Spinal cord (tissue), 10 donors: ENCODE measurements around the gene MADCAM1. TPM values are rescaled to one million over a fixed set of nuclear protein-coding genes. Genes with fewer than 3 reads are reported as not detected.

Experiments
- DNase-seq, 6 donors: peaks; one replicate each; pipeline versions ENCODE4 v3.0.0 to v3.0.0-alpha.2; 2013 to 2015; ENCODE audit warnings: low spot score in 6 of 6, low read depth in 4 of 6
- H3K27ac ChIP-seq: one replicate; pipeline ENCODE4 v1.5.1; 2013; ENCODE audit warnings: low read depth, low read length, control low read depth
- H3K27me3 ChIP-seq: one replicate; pipeline ENCODE4 v1.6.1; 2013; ENCODE audit warnings: low read length; ENCODE audit not compliant: control insufficient read depth, insufficient read depth
- H3K36me3 ChIP-seq: one replicate; pipeline ENCODE4 v1.6.1; 2013; ENCODE audit warnings: low read length; ENCODE audit not compliant: control insufficient read depth, insufficient read depth
- H3K4me1 ChIP-seq: one replicate; pipeline ENCODE4 v1.6.1; 2013; ENCODE audit warnings: low read length; ENCODE audit not compliant: control insufficient read depth, insufficient read depth
- H3K4me3 ChIP-seq: one replicate; pipeline ENCODE4 v1.5.1; 2013; ENCODE audit warnings: low read depth, low read length, control low read depth
- H3K9me3 ChIP-seq: one replicate; pipeline ENCODE4 v1.6.1; 2013; ENCODE audit warnings: low read length; ENCODE audit not compliant: control insufficient read depth, insufficient read depth
- WGBS: methylation state at CpG from one replicate; pipeline ENCODE4 v1.1.5; 2013; ENCODE audit warnings: missing lambda C conversion rate; ENCODE audit not compliant: insufficient coverage; 5-methylcytosine and 5-hydroxymethylcytosine counted together
- polyA plus RNA-seq, 2 donors: library from polyadenylated mRNA; unstranded; fragments of 120-200 nt; gene quantifications; one replicate each; pipeline ENCODE4 v1.2.1, GENCODE V29; 2013; ENCODE audit not compliant: insufficient read length in 2 of 2
- total RNA-seq, 2 donors: library from RNA; depleted of rRNA in 1 of 2; stranded (reverse); fragments of 120-200 nt in 1 of 2; fragments of >200 nt in 1 of 2; gene quantifications; one replicate each; pipeline versions ENCODE4 v1.2.3 to v1.2.4, GENCODE V29; 2013 to 2014
- donor health status: healthy.

Gene MADCAM1
- total and polyA plus RNA-seq, 4 donors, result 0.40 to 7.1 (median 4.0) TPM

DNA sequence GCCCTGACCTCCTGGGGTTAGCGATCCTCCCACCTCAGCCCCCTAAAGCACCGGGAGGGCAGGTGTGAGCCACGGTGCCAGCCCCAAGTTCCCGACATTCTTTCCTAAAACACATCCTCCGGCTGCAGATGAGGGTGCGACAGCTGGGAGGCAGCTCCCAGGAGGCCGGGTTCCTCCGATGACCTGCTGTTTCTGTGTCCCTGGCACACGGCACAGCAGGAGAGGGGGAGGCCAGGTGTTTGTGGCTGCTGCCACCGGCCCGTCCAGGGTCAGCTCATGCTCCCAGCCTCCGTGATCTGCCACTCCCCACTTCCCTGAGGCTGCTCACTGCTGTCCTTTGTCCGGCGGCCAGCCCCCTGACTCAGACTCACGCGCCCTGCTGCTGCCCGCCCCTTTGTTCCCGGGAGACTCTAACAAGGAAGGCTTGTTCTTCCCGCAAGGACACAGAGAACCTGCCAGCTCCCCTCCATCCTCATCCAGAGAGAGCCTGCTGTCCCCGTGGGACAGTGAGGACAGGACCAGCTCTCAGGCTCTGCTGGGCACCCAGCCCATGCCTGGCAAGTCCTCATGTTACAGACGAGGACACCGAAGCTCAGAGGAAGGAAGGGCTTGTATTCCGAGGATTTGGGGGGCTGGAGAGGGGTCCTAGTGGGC lies 10.6 kb upstream of the MADCAM1 start:
- no peak overlapping the region for H3K4me3 ChIP-seq

DNA sequence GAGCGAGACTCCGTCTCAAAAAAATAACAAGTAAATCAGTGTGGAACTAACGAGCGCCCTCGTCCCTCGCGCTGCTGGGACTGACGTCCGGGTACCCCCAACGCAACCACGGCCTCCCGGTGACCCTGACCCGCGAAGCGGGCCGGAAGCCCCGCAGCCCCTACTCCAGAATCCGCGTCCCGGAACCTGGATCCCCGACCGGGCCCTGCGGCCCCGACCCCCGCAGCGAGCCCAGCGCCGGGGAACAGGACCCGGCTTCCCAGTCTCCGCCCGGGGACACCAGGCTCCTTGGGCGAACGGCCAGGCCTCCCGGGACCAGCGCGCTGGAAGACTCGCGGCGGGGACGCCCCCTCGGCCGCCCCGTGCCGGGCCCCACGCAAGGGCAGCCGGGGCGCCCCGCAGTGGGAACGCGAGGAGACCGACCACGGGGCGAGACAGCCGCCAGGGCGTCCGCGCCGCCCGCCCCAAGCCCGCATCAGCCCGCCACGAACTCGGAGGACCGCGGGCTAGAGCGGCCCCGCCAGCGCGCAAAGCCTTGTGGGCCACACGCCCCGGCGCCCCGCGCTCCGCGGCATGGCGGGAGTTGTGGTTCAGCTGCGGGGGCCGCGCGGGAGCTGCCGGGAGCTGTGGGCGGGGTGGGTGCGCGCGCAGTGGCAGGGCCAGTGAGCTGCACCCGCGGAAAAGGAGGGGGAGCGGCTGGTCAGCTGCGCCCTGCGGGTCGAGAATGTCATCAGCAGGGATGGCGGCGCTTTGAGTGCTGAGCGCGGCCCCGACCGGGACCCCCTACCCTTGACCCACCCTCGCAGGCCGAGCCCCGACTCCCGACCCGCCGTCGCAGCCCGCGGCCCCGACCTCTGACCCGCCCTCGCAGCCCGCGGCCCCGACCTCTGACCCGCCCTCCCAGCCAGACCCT lies 7.5 kb upstream of the MADCAM1 start:
- 0% methylated on average over 114 of the region's 114 CpGs for WGBS
- peaks cover 35% of the 10 kb centered on the region for H3K4me1 ChIP-seq
- no peaks in the 10 kb centered on the region for H3K9me3 ChIP-seq
- no peaks in the 10 kb centered on the region for H3K27me3 ChIP-seq
- H3K4me3 ChIP-seq, result peak overlapping the region; percentile 60
- DNase-seq, result peak; percentile 82 to 98 (median 90)
- peaks cover 2% of the 10 kb centered on the region for H3K36me3 ChIP-seq
- H3K27ac ChIP-seq, result peak overlapping the region; percentile 71

More for the DNA sequence above, 10.6 kb upstream of the MADCAM1 start:
- H3K9me3 ChIP-seq, result no peaks in the 10 kb centered on the region
- peaks cover 2% of the 10 kb centered on the region for H3K36me3 ChIP-seq
- peak in 2 of 6 donors; percentile 80 to 85 for DNase-seq
- H3K27me3 ChIP-seq, result no peaks in the 10 kb centered on the region
- peak overlapping the region; percentile 38 for H3K27ac ChIP-seq
- H3K4me1 ChIP-seq, result peaks cover 35% of the 10 kb centered on the region
- WGBS, result 9% methylated on average over 23 of the region's 23 CpGs

DNA sequence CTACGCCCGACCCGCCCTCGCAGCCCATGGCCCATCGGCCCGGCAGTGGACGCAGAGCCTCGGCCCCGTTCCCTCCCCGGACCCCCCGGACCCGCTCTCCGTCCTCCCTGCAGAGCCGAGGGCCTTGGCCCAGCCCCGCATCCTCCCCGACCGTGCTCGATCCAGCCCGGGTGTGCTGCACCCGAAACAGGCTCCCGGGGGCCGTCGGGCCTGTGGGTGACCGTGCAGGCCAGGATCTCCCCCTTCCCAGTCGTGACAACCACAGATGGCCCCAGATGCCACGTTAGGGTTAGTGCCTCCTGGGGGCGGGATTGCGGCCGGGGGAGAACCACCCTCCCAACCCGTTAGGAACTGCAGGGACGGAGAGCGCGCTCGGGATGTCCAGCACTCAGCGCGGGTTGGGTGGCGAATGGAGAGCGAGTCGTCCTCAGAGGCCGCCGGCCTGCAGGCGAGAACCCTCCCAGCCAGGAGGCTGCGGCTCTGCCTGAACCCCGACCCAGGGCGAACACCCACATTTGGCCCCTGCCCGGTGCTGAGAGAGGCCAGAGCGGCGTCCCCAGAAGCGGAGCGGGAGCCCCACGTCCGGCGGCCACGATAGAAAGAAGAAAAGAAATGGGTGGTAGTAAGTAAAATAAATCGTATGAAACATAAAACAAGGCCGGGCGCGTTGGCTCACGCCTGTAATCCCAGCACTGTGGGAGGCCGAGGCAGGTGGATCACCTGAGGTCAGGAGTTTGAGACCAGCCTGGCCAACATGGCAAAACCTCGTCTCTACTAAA lies 6.7 kb upstream of the MADCAM1 start:
- Histone ChIP-seq H3K4me1 (peaks cover 39% of the 10 kb centered on the region), H3K9me3 (no peaks in the 10 kb centered on the region), H3K4me3 (peak overlapping the region; percentile 60), H3K27ac (peak overlapping the region; percentile 71), H3K27me3 (no peaks in the 10 kb centered on the region), H3K36me3 (peaks cover 2% of the 10 kb centered on the region)
- WGBS, result 9% methylated on average over 53 of the region's 61 CpGs
- peak in 2 of 6 donors; percentile 29 to 57 for DNase-seq

DNA sequence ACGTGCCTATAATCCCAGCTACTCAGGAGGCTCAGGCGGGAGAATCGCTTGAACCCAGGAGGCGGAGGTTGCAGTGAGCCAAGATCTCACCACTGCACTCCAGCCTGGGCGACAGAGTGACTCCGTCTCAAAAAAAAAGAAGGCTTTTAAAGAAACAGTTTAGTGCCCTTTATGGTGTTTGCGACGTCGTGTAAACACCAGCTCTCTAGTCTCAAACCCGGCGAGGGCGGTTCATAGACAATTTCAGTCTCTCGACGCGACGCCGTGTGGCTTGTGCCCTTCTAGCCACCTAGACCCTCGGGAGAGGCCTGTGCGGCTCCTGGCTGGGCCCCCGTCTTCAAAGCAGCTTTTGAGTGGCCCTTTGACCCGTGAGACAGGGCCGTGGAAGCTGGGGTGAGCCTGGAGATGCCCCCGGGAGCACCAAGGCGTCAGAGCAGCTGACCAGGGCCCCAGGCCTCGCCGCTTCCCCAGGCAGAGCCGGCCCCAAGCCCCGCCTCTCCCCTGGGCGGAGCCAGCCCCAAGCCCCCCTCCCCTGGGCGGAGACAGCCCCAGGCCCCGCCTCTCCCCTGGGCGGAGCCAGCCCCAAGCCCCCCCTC lies 5.0 kb upstream of the MADCAM1 start:
- Histone ChIP-seq H3K4me3 (no peak overlapping the region), H3K27me3 (peaks cover 4% of the 10 kb centered on the region), H3K9me3 (no peaks in the 10 kb centered on the region), H3K27ac (no peak overlapping the region), H3K36me3 (peaks cover 2% of the 10 kb centered on the region), H3K4me1 (peaks cover 32% of the 10 kb centered on the region)
- WGBS, result 77% methylated on average over 26 of the region's 32 CpGs
- DNase-seq, result no peak

DNA sequence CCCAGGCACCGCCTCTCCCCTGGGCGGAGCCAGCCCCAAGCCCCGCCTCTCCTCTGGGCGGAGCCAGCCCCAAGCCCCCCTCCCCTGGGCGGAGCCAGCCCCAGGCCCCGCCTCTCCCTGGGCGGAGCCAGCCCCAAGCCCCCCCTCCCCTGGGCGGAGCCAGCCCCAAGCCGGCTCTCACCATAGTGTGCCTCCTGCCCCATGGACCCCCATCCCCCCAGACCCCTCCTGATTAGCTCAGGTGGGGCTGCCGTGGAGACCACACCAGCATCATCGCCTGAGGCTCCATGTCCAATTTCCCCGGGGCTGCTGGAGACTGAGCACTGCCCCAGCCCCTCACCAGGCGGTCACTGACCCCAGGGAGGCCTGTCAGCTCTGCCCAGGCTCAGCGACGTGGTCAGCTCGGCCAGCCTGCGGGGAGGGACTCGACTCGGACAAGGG lies 4.2 kb upstream of the MADCAM1 start:
- no peak for DNase-seq
- Histone ChIP-seq H3K36me3 (peaks cover under 1% of the 10 kb centered on the region), H3K4me3 (no peak overlapping the region), H3K27me3 (peaks cover 7% of the 10 kb centered on the region), H3K9me3 (no peaks in the 10 kb centered on the region), H3K27ac (no peak overlapping the region), H3K4me1 (peaks cover 32% of the 10 kb centered on the region)
- WGBS, result 84% methylated on average over 9 of the region's 19 CpGs

DNA sequence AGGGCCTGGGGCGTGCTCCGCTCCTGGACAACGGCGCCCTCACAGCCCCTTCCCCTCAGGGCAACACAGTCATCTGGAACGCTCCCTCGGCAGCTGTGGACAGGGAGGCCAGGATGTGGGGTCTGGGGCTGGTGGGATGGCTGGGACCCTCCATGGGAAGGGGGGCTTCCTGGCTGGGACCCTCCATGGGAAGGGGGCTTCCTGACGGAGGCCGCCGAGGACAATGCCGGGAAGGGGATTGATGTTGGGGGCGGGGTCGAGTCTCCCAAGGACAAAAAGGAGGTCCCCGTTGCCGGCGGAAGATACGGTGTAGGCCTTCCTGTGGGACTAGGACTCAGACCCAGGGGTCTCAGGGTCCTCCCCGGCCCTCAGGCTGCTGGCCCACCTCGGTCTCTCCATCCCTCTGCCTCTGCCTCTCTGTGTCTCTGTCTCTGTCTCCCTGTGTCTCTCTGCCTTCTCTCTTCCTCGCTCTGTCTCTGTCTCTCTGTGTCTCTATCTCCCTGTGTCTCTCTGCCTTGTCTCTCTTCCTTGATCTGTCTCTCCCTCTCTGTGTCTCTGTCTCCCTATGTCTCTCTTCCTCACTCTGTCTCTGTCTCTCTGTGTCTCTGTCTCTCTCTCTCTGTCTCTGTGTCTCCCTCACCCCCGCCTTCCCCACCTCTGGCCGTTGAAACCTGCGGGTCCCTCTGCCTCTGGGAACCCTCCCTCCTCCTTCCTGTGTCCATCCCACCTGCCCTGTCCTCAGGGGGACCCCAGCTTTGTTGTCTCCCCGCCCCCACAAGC lies 2.7 kb upstream of the MADCAM1 start:
- Histone ChIP-seq H3K27ac (no peak overlapping the region), H3K9me3 (no peaks in the 10 kb centered on the region), H3K36me3 (no peaks in the 10 kb centered on the region), H3K4me3 (no peak overlapping the region), H3K27me3 (peaks cover 18% of the 10 kb centered on the region), H3K4me1 (peaks cover 31% of the 10 kb centered on the region)
- DNase-seq, result no peak
- 61% methylated on average over 18 of the region's 23 CpGs for WGBS

DNA sequence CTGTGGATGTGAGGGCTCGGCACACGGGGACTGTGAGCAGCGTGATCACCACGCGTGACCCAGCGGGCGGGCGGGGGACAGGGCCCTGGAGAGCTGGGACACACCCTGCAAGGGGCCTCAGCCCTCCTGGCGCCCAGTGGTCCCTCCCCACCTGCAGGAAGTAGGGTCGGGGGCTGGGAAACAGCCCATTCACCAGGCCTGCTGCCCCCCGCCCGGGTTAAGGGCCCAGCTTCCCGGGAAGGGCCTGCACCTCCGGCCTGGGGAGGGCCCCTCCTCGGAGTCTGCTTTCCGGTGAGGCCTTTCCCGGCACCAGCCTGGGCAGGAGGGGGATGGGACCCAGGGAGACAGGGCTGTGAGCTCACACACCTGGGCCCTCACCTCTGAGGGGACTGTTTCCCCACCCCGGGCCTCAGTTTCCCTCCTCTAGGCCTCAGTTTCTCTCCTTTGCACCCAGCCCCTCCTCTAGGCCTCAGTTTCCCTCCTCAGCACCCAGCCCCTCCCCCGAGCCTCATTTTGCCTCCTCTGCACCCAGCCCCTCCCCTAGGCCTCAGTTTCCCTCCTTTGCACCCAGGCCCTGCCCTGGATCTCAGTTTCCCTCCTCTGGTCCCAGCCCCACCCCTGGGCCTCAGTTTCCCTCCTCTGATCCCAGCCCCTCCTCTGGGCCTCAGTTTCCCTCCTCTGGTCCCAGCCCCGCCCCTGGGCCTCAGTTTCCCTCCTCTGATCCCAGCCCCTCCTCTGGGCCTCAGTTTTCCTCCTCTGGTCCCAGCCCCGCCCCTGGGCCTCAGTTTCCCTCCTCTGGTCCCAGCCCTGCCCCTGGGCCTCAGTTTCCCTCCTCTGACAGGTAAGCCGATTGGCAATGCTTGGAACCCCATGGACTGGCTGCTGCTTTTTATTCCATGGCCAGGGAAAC lies 1.9 kb upstream of the MADCAM1 start:
- 57% methylated on average over 22 of the region's 22 CpGs for WGBS
- H3K27me3 ChIP-seq, result peaks cover 25% of the 10 kb centered on the region
- DNase-seq, result no peak
- H3K36me3 ChIP-seq, result no peaks in the 10 kb centered on the region
- H3K4me1 ChIP-seq, result peaks cover 29% of the 10 kb centered on the region
- no peak overlapping the region for H3K4me3 ChIP-seq
- no peak overlapping the region for H3K27ac ChIP-seq
- no peaks in the 10 kb centered on the region for H3K9me3 ChIP-seq

DNA sequence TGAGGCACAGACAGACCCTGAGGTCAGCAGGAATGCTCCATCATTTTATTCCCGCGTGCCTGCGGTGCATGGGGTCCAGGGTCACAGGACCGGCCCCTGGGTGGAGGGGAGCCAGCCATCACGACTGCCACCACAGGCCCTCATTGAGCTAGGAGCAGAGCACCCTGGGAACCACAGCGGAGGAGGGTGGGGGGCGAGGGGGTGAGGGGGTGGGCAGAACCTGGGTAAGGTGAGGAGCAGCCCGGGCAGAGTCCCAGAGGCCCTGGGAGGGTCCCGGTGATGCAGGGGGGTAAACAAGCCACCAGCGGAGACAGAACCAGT lies 1.2 kb upstream of the MADCAM1 start:
- H3K9me3 ChIP-seq, result no peaks in the 10 kb centered on the region
- WGBS, result 66% methylated on average over 8 of the region's 10 CpGs
- peaks cover 23% of the 10 kb centered on the region for H3K4me1 ChIP-seq
- no peaks in the 10 kb centered on the region for H3K36me3 ChIP-seq
- no peak for DNase-seq
- no peak overlapping the region for H3K4me3 ChIP-seq
- H3K27ac ChIP-seq, result no peak overlapping the region
- H3K27me3 ChIP-seq, result peaks cover 29% of the 10 kb centered on the region
